Tibial artery (tissue), 4 donors: ENCODE results near the gene ABHD6.

Experiments used
- DNase-seq, 2 donors: peaks; one replicate each; pipeline ENCODE4 v3.0.0-alpha.2; 2019
- H3K27ac ChIP-seq, 2 donors: fragments of 200-600 bp; sonication (generic) in 1 of 2; 1 replicate in 1 of 2; 2 replicates in 1 of 2; pipeline ENCODE4 v1.5.1; 2018 to 2019; ENCODE audit warnings: mild to moderate bottlenecking in 1 of 2
- H3K27me3 ChIP-seq, 2 donors: fragments of 200-600 bp; sonication (generic) in 1 of 2; one replicate each; pipeline versions ENCODE4 v1.5.1 to v1.6.0; 2016 to 2019
- H3K36me3 ChIP-seq, 3 donors: fragments of 200-600 bp; sonication (generic) in 2 of 3; one replicate each; pipeline ENCODE4 v1.5.1; 2016 to 2019; ENCODE audit warnings: mild to moderate bottlenecking in 2 of 3
- H3K4me1 ChIP-seq, 4 donors: fragments of 200-600 bp; sonication (generic) in 2 of 4; 1 replicate in 3 of 4; 2 replicates in 1 of 4; pipeline ENCODE4 v1.5.1; 2016 to 2019
- H3K4me3 ChIP-seq, 2 donors: fragments of 200-600 bp; sonication (generic) in 1 of 2; 1 replicate in 1 of 2; 2 replicates in 1 of 2; pipeline ENCODE4 v1.5.1; 2018 to 2019; ENCODE audit warnings: mild to moderate bottlenecking in 2 of 2
- H3K9me3 ChIP-seq, 3 donors: fragments of 200-600 bp; sonication (generic) in 1 of 3; one replicate each; pipeline ENCODE4 v1.5.1; 2016 to 2019
- intact Hi-C: fragments of 100-400 bp; cut with DNase I; formaldehyde crosslinking; loops from one replicate; pipeline ENCODE4 v1.15.0; 2023; ENCODE audit warnings: low total_unique reads
- TF ChIP-seq, protein P1 (sequence below), 2 experiments: fragments of 200-600 bp in 1 of 2; fragments of 450-650 bp in 1 of 2; IDR thresholded peaks; one replicate each; pipeline ENCODE4 v1.5.1; 2017 to 2019; ENCODE audit warnings: antibody characterized with exemption in 2 of 2, mild to moderate bottlenecking in 1 of 2, moderate library complexity in 1 of 2

Gene ABHD6

DNA sequence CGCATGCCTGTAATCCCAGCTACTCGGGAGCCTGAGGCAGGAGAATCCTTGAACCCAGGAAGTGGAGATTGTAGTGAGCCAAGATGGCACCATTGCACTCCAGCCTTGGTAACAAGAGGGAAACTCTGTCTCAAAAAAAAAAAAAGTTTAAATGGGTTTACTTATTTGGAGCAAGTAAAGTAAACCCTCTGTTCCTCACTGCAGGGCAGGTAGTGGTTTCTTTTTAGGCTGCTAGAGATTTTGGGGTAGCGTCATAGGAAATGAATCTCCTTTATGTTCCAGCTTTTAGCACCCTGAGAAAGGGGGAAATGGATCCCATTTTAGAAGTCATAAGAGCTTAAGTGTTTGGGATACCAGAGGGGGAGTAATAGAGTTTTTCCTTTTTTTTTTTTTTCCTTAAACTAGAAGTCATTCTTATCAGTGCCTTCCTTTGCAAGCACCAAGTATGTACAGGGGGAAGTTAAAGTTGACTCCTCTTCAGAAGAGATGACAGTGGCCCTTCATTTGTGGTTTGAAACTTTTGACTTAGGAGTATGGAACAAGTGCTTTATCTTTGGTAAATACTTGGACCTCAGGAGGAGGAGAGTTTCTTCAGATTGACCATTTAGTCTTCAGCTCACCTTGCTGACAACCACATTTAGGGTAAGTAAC, 103.1 kb downstream of the ABHD6 start:
- no peak overlapping the region for H3K27ac ChIP-seq
- H3K36me3 ChIP-seq, result peaks cover 0 to 15% (median 0%) of the 10 kb centered on the region in 3 donors
- DNase-seq, result no peak
- no peaks in the 10 kb centered on the region for H3K9me3 ChIP-seq
- intact Hi-C loops, result no loop called here
- peaks cover 0 to 10% (median 0%) of the 10 kb centered on the region in 4 donors for H3K4me1 ChIP-seq
- TF ChIP-seq, protein P1, sequence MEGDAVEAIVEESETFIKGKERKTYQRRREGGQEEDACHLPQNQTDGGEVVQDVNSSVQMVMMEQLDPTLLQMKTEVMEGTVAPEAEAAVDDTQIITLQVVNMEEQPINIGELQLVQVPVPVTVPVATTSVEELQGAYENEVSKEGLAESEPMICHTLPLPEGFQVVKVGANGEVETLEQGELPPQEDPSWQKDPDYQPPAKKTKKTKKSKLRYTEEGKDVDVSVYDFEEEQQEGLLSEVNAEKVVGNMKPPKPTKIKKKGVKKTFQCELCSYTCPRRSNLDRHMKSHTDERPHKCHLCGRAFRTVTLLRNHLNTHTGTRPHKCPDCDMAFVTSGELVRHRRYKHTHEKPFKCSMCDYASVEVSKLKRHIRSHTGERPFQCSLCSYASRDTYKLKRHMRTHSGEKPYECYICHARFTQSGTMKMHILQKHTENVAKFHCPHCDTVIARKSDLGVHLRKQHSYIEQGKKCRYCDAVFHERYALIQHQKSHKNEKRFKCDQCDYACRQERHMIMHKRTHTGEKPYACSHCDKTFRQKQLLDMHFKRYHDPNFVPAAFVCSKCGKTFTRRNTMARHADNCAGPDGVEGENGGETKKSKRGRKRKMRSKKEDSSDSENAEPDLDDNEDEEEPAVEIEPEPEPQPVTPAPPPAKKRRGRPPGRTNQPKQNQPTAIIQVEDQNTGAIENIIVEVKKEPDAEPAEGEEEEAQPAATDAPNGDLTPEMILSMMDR (IDR thresholded peaks at IDR 0.05), result no peak
- H3K27me3 ChIP-seq, result no peaks in the 10 kb centered on the region
- no peak overlapping the region for H3K4me3 ChIP-seq

DNA sequence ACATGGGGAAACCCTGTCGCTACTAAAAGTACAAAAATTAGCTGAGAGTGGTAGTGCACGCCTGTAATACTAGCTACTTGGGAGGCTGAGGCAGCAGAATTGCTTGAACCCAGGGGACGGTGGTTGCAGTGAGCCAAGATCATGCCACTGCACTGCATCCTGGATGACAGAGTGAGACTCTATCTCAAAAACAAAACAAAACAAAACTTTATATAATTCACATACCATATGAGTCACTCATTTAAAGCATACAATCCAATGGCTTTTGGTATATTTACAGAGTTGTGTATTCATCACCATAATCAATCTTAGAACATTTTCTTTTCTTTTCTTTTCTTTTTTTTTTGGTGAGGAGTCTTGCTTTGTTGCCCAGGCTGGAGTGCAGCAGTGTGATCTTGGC, 103.8 kb downstream of the ABHD6 start:
- no peak for DNase-seq
- peaks cover 0 to 15% (median 0%) of the 10 kb centered on the region in 3 donors for H3K36me3 ChIP-seq
- H3K27ac ChIP-seq, result no peak overlapping the region
- peaks cover 0 to 5% (median 0%) of the 10 kb centered on the region in 4 donors for H3K4me1 ChIP-seq
- no peaks in the 10 kb centered on the region for H3K27me3 ChIP-seq
- TF ChIP-seq, protein P1 (IDR thresholded peaks at IDR 0.05), result no peak
- no peaks in the 10 kb centered on the region for H3K9me3 ChIP-seq
- no peak overlapping the region for H3K4me3 ChIP-seq
- intact Hi-C loops, result no loop called here

DNA sequence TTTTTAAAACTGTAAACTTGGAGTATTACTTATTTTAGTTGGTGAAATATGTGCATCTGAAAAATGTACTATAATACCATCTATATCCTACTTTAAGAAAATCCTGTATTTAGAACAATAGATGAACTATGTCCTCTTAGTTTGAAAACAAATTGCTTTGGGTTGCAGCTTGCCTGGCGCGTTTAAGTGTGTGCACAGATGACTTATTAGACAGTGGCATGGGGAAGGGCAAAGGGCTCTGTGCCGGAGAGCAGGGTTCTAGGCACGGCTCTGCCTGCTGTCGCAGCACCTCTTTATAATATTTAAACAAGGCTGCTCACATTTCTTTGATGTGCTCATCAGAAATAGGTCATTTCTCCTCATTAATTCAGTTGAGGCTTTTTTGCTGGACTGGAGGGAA, 105.1 kb downstream of the ABHD6 start:
- H3K27ac ChIP-seq, result no peak overlapping the region
- no peak for DNase-seq
- no peak overlapping the region for H3K4me3 ChIP-seq

More for the DNA sequence above, 105.1 kb downstream of the ABHD6 start:
- Histone ChIP-seq H3K27me3 (no peaks in the 10 kb centered on the region), H3K36me3 (peaks cover 0 to 15% (median 0%) of the 10 kb centered on the region in 3 donors), H3K4me1 (no peaks in the 10 kb centered on the region), H3K9me3 (no peaks in the 10 kb centered on the region)
- intact Hi-C loops, result no loop called here
- TF ChIP-seq, protein P1 (IDR thresholded peaks at IDR 0.05), result no peak
